Lower leg skin (tissue), 4 donors: ENCODE measurements around the gene RRP15. TPM values are rescaled to one million over a fixed set of nuclear protein-coding genes. Genes with fewer than 3 reads are reported as not detected.

ENCODE experiments used
- DNase-seq, 2 donors: peaks; one replicate each; pipeline ENCODE4 v3.0.0-alpha.2; 2019; ENCODE audit warnings: low spot score in 2 of 2
- H3K4me3 ChIP-seq: fragments of 200-600 bp; sonication (generic); 2 replicates; pipeline ENCODE4 v1.5.1; 2017; ENCODE audit warnings: mild to moderate bottlenecking, low read depth; ENCODE audit not compliant: poor library complexity, severe bottlenecking
- CTCF ChIP-seq, 3 donors: fragments of 450-650 bp; IDR thresholded peaks; one replicate each; pipeline ENCODE4 v1.5.1; 2016; ENCODE audit warnings: antibody characterized with exemption in 3 of 3, mild to moderate bottlenecking in 3 of 3, moderate library complexity in 2 of 3
- POLR2A ChIP-seq, 2 donors: fragments of 450-650 bp; IDR thresholded peaks; one replicate each; pipeline ENCODE4 v1.6.1; 2016 to 2017; ENCODE audit warnings: antibody characterized with exemption in 2 of 2, mild to moderate bottlenecking in 1 of 2, moderate library complexity in 1 of 2
- WGBS, 2 donors: methylation state at CpG; one replicate each; pipeline ENCODE4 v1.1.5; 2018; 5-methylcytosine and 5-hydroxymethylcytosine counted together
- intact Hi-C: fragments of 100-400 bp; cut with DNase I; formaldehyde crosslinking; loops from one replicate; pipeline ENCODE4 v1.15.0; 2023; ENCODE audit warnings: low total_unique reads
- total RNA-seq, 4 donors: library from RNA; depleted of rRNA; stranded (reverse); fragments of >200 nt; gene quantifications; one replicate each; pipeline ENCODE4 v1.1.0, GENCODE V29; 2016

The RRP15 gene
- total RNA-seq, 4 donors from 2014 or later = 1.8 to 7.2 (median 2.6) TPM

DNA sequence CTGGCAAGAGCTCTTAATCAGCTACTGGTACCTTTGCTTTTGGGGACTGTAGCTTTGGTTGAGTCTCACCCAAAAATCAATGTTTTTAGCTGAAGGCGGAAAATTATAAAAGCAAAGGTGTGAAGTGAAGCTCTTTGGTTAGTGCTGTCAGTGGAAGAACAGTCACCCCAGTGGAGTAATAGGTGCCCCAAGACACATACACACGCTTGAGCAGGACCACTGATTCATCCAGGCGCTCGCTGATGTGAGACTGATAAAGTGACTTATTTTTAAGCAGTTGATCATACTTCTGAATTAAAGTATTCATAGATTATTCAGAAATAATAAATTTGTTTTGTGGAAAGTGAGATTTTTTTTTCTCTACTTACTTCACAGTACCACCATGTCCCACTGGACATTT lies 97.2 kb downstream of the RRP15 start:
- intact Hi-C loops = no loop called here
- no peak overlapping the region for H3K4me3 ChIP-seq
- TF ChIP-seq POLR2A (IDR thresholded peaks at IDR 0.05) (no peak), CTCF (IDR thresholded peaks at IDR 0.05) (no peak)
- WGBS, 2 donors = 95 to 98% methylated on average over 4 of the region's 4 CpGs
- no peak for DNase-seq

DNA sequence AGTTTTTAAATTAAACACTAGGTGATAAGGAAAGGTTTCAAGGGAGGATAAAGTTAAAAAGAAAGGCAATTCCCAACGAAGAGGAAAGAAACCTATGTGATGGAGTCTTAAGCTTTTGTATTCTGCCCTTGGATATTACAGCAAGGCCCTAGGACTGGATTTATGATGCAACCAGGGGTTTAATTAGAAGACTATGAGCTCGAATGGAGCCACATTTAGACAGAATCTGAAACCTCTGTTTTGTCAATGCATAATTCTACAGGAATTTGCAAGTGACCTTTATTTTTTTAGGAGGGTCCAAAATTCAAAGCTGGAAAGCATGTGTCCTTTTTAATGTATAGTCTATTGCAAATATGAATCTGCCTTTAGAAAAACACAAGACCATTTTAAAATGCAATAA lies 98.0 kb downstream of the RRP15 start:
- 72 to 73% methylated on average over 2 of the region's 2 CpGs for WGBS, 2 donors
- TF ChIP-seq POLR2A (IDR thresholded peaks at IDR 0.05) (no peak), CTCF (IDR thresholded peaks at IDR 0.05) (no peak)
- H3K4me3 ChIP-seq = no peak overlapping the region
- no peak for DNase-seq
- intact Hi-C loops = no loop called here

- 80% methylated on average over 8 of the region's 8 CpGs for WGBS, 2 donors
- H3K4me3 ChIP-seq = no peak overlapping the region
- no peak for DNase-seq
- TF ChIP-seq POLR2A (IDR thresholded peaks at IDR 0.05) (no peak), CTCF (IDR thresholded peaks at IDR 0.05) (no peak)
- intact Hi-C loops = no loop called here
These were observed 98.6 kb downstream of the RRP15 start for GRCh38 chr1:218383681-218384080.

DNA sequence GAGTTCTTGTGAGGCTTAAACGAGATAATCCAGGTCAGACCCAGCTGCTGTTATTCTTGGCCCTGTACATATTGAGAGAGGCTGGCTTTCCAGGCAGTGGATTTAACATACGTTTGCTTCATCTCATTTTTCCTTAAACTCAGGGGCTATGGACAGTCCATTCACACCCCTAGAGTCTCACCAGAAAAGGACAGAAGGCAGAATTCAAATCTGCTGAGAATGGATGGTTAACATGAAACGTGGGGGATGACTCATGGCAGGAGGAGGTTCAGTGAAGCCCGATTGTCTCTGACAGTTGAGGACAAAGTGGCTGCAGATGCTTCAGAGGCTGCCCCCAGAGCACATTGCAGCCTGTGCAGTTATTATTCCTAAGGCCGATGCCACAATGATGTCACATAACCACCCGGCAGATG lies 99.5 kb downstream of the RRP15 start:
- no peak overlapping the region for H3K4me3 ChIP-seq
- intact Hi-C loops = no loop called here
- DNase-seq = no peak
- WGBS, 2 donors = 48 to 66% methylated on average over 6 of the region's 6 CpGs
- TF ChIP-seq CTCF (IDR thresholded peaks at IDR 0.05) (no peak), POLR2A (IDR thresholded peaks at IDR 0.05) (no peak)

Other genes with a start within 250 kb of the RRP15 start
- 1 to 10 TPM in 2 of 4 donors, under 1 TPM in 2; 0.55 to 2.9 (median 1.8) TPM for gene TGFB2, start 60.0 kb downstream of the RRP15 start, total RNA-seq